Measurements from ENCODE around the gene PRSS27.
"Not testable (repeated sequence)": the region's sequence is repeated elsewhere in the genome, so short reads cannot be mapped to it uniquely, and the experiment has no call there.

The PRSS27 gene

GRCh38 chr16:2724088-2724676 lies 4.2 kb upstream of the PRSS27 start:
- no peak for DNase-seq (ENCODE audit: low spot score)

- DNase-seq (ENCODE audit: low spot score): not testable (repeated sequence)
These were observed 1.7 kb upstream of the PRSS27 start for GRCh38 chr16:2721634-2722173.

- peak; percentile 86 for DNase-seq (ENCODE audit: low spot score)
These were observed 952 bp upstream of the PRSS27 start for GRCh38 chr16:2720719-2721633.

GRCh38 chr16:2719328-2720063 lies 528 bp downstream of the PRSS27 start:
- no peak for DNase-seq (ENCODE audit: low spot score)

DNA sequence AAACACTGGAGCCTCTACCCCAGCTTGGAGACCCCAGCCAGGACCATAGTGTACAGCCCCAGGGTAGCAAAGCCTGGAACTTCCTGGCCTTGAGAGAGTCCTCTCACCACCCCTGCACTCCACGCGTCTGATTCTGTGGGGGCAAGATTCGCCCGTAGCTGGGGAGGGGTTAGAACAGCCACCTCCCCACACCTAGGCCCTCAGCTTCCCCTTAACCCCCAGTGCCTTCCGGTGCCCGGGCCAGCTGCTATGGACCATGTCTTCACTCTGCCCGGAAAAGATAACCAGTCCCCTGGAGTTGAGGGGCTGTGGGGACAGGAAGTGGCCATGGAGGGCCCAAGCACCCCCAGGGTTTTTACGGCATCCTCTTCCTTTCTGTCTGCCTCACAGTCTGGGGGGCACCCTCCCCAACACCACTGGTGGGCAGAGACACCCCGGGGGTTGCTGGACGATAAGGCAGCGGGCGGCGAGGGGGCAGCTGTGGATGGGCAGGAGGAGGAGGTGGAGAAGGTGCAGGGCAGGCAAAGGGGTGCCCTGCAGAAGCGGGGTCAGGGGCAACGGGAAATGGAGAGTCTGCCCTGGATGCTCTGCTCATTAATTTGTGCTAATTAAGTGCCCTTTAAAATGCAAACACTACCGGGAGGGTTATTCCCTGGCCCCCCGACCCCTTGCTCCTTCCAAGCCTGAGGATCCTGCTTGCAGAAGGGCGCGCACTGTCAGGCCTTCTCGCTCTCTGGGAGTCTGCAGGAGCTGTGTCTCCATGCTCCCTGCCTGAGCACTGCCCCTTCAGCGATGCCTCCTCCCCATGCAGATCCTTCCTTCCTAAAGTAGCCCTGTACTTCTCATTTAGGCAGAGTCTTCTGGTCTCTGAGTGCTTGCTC lies 2.4 kb downstream of the PRSS27 start:
- no peak for DNase-seq (ENCODE audit: low spot score)

DNA sequence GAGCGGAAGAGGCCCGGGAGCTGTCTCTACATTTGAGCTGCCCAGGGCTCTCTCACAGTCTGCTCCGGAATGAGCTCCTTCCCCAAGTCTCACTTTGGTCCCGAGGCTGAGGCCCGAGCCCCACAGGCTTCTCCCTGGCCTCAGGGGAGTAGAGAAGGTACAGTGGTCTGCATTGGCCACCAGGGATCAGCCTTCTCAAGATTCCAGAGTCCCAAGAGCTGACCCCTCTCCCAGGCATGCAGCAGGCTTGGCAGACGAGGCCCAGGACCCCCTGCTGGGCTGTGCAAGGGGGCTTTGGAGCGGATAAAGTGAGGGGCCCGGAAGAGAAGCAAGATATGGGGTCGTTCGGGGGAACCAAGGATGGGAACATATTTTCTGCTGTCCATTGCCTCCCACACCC lies 3.1 kb downstream of the PRSS27 start:
- no peak for DNase-seq (ENCODE audit: low spot score)

DNA sequence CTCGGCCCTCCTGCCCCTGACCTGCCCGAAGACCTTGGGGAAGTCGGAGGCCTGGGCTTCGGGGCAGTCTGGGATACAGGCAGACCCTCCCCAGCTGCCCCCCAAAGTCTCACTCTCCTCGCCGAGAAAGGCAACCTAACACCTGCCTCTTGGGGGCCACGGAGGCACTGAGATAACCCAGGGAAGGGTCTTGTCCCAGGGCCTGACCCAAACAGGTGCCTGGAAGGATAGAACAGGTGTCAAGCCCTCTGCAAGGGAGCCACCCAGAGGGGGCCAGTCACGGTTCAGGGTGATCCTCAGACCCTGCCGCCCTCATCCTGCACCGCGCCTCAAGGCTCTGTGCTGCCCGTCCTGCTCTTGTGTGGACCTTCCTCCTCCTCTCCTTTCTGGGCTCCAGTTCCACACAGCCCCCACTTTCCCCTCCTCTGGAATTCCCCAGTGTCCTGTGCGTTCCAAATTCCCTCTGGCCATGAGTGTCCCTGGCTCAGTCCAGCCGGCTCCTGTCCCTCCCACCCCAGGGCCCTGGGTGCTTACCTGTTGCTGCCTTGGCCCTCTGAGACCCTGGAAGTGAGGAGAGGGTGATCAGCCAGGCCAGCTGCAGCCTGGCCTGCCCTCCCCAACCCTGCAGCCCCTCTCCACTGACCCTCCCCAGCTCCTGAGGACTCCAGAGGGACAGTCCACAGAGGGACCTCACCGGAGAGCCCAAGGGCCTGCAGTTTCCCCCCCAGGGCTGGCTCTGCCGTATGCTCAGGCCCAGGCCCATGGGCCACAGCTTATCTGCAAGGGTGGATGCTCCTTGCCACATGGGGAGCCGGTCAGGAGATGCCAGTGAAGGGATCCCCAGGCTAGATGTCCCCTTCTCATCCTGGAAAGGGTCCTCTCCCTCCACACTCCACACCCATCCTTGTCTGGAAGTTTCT lies 3.8 kb downstream of the PRSS27 start:
- DNase-seq (ENCODE audit: low spot score): no peak

DNA sequence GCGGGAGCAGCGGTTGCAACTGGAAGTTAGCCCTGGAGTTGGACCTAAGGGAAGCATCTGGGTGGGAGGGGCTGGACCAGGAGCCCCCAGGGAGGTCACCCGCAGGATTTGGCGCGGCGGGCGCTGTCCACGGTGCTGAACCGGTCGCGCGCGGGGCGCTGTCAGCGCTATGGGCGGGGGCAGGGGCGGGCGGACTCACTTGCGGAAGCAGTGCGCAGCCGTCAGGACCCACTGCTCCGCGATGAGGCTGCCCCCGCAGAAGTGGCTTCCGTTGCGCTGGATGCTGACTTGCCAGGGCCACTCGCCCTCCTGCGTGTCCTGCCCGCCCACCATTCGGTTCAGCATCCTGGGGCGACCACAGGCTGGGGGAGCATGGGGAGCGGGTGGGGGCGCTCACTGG lies 4.5 kb downstream of the PRSS27 start:
- DNase-seq (ENCODE audit: low spot score): peak; percentile 77

DNA sequence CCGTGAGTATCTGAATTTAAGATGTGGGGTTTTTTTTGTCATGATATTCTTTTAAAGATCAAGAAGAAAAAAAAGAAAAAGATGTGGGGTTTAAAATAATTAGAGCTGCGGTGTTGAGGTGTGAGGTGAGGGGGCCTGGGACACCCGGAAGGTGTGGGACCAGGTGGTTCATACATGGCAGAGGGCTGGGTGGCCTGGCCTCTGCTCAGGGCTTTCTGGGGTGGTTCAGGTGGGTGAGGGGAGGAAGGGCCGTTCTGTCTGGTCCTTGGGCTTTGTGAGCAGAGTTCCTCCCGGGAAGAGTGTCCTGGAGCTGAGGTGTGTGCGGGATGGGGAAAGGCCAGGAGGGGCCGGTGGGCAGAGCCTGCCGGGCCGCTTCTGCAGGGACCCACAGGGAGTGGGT lies 5.0 kb downstream of the PRSS27 start:
- DNase-seq (ENCODE audit: low spot score): no peak

- no peak for DNase-seq (ENCODE audit: low spot score)
These were observed 5.8 kb downstream of the PRSS27 start for GRCh38 chr16:2713985-2714774.

GRCh38 chr16:2713523-2713922 lies 6.5 kb downstream of the PRSS27 start:
- no peak for DNase-seq (ENCODE audit: low spot score)

- DNase-seq (ENCODE audit: low spot score): no peak
These were observed 7.5 kb downstream of the PRSS27 start for GRCh38 chr16:2712546-2712945.

- no peak for DNase-seq (ENCODE audit: low spot score)
These were observed 8.0 kb downstream of the PRSS27 start for GRCh38 chr16:2712063-2712441.

DNA sequence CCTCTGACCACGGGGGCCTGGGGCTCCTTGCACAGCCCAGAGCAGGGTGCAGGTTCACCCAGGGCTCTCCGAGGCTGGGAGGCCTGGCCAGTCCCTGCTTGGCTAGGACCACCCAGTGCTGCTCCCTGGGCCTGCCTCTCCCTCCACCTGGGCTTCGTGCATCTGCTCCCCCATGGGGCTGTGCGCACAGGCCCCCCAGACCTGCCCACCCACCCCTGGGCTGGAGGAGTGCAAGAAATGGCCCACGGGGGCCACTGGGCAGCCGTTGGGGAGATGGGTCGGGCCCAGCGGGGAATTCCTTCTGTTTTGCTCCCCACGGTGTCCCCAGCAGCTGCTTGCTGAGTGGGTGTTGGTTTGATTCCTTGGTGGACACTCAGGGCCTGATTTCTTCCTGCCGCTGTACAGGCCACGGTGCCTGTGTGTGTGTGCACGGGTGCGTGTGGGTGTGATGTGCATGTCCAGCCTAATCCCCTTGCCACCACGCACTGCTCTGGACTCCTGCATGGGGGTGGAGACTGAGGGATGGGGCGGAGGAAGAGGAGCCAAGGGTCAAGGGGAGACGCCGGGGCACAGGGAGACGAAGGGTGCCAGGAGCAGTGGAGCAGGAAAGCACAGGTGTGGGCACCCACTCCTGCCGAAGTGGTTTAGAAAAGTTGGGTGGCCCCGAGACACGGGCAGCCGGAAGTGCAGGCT lies 8.5 kb downstream of the PRSS27 start:
- no peak for DNase-seq (ENCODE audit: low spot score)

GRCh38 chr16:2710711-2711231 lies 9.3 kb downstream of the PRSS27 start:
- no peak for DNase-seq (ENCODE audit: low spot score)

GRCh38 chr16:2710021-2710710 lies 9.9 kb downstream of the PRSS27 start:
- DNase-seq (ENCODE audit: low spot score): no peak

DNA sequence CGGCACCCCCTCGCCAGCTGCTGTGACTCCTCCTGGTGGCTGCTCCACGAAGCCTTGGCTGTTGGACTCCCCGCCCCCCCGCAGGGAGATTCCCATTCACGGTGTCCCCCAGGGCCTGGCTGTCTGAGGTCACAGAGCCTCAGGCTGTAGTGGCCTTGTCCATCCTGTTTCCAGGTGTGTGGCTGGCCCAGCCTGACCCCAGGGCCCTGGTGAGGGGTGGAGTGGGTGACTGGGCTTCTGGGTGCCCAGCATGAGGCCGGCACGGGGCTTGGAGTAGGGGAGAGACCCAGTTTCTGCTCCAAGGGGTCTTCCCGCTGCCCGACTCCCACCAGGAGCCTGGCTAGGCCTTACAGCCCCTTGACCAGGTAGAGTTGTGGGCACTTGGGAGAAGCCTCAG lies 10.4 kb downstream of the PRSS27 start:
- DNase-seq (ENCODE audit: low spot score): no peak

- DNase-seq (ENCODE audit: low spot score): no peak
These were observed 11.0 kb downstream of the PRSS27 start for GRCh38 chr16:2708955-2709587.
